ENCODE data around the gene MX1.

Gene MX1

GRCh38 chr21:41425954-41426675, at the start of gene MX1:
MX1 (plus strand) TSS chr21:41426239; CDS start chr21:41432071, 5,832 bp downstream.
- peak; percentile 93 for DNase-seq (ENCODE audit: low read depth)

GRCh38 chr21:41377715-41378114, 48.3 kb upstream of the MX1 start:
- no peak for DNase-seq (ENCODE audit: low read depth)

- DNase-seq (ENCODE audit: low read depth): no peak
These were observed 47.2 kb upstream of the MX1 start for GRCh38 chr21:41378849-41379248.

- no peak for DNase-seq (ENCODE audit: low read depth)
These were observed 46.1 kb upstream of the MX1 start for GRCh38 chr21:41379901-41380300.

GRCh38 chr21:41381731-41382130, 44.3 kb upstream of the MX1 start:
- no peak for DNase-seq (ENCODE audit: low read depth)

GRCh38 chr21:41387042-41387819, 38.8 kb upstream of the MX1 start:
- DNase-seq (ENCODE audit: low read depth): no peak

GRCh38 chr21:41387824-41388223, 38.2 kb upstream of the MX1 start:
- no peak for DNase-seq (ENCODE audit: low read depth)

- no peak for DNase-seq (ENCODE audit: low read depth)
These were observed 37.8 kb upstream of the MX1 start for GRCh38 chr21:41388259-41388658.

- no peak for DNase-seq (ENCODE audit: low read depth)
These were observed 35.9 kb upstream of the MX1 start for GRCh38 chr21:41390043-41390639.

GRCh38 chr21:41393876-41394465, 32.1 kb upstream of the MX1 start:
- no peak for DNase-seq (ENCODE audit: low read depth)

GRCh38 chr21:41396558-41397075, 29.4 kb upstream of the MX1 start:
- DNase-seq (ENCODE audit: low read depth): no peak

GRCh38 chr21:41397471-41397891, 28.6 kb upstream of the MX1 start:
- DNase-seq (ENCODE audit: low read depth): no peak

- no peak for DNase-seq (ENCODE audit: low read depth)
These were observed 27.8 kb upstream of the MX1 start for GRCh38 chr21:41398251-41398650.

GRCh38 chr21:41398831-41399230, 27.2 kb upstream of the MX1 start:
- no peak for DNase-seq (ENCODE audit: low read depth)

- no peak for DNase-seq (ENCODE audit: low read depth)
These were observed 26.7 kb upstream of the MX1 start for GRCh38 chr21:41399246-41399800.

GRCh38 chr21:41402231-41402630, 23.8 kb upstream of the MX1 start:
- DNase-seq (ENCODE audit: low read depth): no peak

GRCh38 chr21:41402796-41403195, 23.2 kb upstream of the MX1 start:
- DNase-seq (ENCODE audit: low read depth): no peak

GRCh38 chr21:41403331-41403730, 22.7 kb upstream of the MX1 start:
- no peak for DNase-seq (ENCODE audit: low read depth)

GRCh38 chr21:41403966-41404365, 22.1 kb upstream of the MX1 start:
- no peak for DNase-seq (ENCODE audit: low read depth)

GRCh38 chr21:41405321-41405720, 20.7 kb upstream of the MX1 start:
- DNase-seq (ENCODE audit: low read depth): no peak

GRCh38 chr21:41406340-41406739, 19.7 kb upstream of the MX1 start:
- DNase-seq (ENCODE audit: low read depth): no peak

All from stimulated activated CD8-positive, alpha-beta memory T cell treated with anti-CD3 and anti-CD28 coated beads, Interleukin-12 subunit alpha, Interleukin-12 subunit beta, amount 100 ng/mL, for 1 hour (primary cell).